Measurements from ENCODE around the gene FSIP2.

FSIP2 gene

DNA sequence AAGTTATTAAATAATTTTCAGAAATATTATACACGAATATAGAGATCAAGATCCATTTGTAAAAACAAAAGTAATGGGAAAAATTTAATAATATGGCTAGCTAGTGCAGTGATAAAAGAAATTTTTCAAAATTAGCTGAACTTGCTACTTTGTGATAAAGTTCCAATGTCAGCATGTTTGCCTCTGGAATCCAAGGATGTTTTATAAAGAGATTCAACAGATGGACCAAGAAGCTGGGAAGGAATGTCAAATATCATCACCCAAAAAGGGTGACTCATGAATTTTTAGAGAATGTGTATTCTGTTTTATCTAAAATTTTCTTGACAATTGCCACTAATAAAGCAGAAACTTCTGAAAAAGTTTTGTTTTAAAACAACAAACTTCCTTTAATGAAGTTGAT lies 95.3 kb downstream of the FSIP2 start:
- ChIA-PET CTCF (no interaction called here), POLR2A (no interaction called here)
- Histone ChIP-seq H3K27me3 (replicated peaks in 2 of 5; ENCODE audit: control insufficient read depth in 4 of 5, insufficient read depth in 5 of 5, low read length in 4 of 5) (no peaks in the 10 kb centered on the region), H3K4me1 (ENCODE audit: control extremely low read depth in 1 of 4, control insufficient read depth in 4 of 4, insufficient read depth in 4 of 4, low read length in 3 of 4) (no peaks in the 10 kb centered on the region), H3K9me3 (ENCODE audit: control extremely low read depth in 1 of 5, control insufficient read depth in 4 of 5, insufficient read depth in 2 of 5, low read depth in 1 of 5, low read length in 4 of 5) (peaks cover 0 to 9% (median 2%) of the 10 kb centered on the region in 5 experiments), H3K36me3 (ENCODE audit: control insufficient read depth in 4 of 4, insufficient read depth in 4 of 4, low read length in 3 of 4) (no peaks in the 10 kb centered on the region), H3K27ac (ENCODE audit: insufficient read depth in 1 of 2, low read depth in 1 of 2, low read length in 2 of 2, poor library complexity in 1 of 2, severe bottlenecking in 2 of 2) (no peak overlapping the region), H3K4me3 (ENCODE audit: control insufficient read depth in 1 of 7, extremely low read depth in 1 of 7, insufficient read depth in 4 of 7, low read depth in 2 of 7, low read length in 6 of 7) (no peak overlapping the region)
- no CpG with 5 or more reads among the region's 1 CpG for WGBS (ENCODE audit: insufficient coverage)
- DNase-seq, result no peak

DNA sequence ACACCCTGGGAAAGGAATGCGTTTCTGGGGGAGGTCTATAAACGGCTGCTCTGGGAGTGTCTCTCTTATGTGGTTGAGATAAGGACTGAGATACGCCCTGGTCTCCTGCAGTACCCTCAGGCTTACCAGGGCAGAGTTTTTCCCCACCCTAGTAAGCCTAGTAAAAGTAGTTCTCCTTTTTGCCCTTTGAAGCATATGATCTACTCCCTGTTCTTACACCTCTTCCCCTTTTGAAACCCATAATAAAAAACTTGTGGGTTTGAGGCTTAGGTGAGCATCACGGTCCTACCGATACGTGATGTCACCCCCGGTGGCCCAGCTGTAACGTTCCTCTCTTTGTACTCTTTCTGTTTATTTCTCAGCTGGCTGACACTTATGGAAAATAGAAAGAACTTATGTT lies 97.4 kb downstream of the FSIP2 start:
- Histone ChIP-seq H3K36me3 (ENCODE audit: control insufficient read depth in 4 of 4, insufficient read depth in 4 of 4, low read length in 3 of 4) (no peaks in the 10 kb centered on the region), H3K27me3 (replicated peaks in 2 of 5; ENCODE audit: control insufficient read depth in 4 of 5, insufficient read depth in 5 of 5, low read length in 4 of 5) (no peaks in the 10 kb centered on the region), H3K9me3 (ENCODE audit: control extremely low read depth in 1 of 5, control insufficient read depth in 4 of 5, insufficient read depth in 2 of 5, low read depth in 1 of 5, low read length in 4 of 5) (peaks cover 0 to 15% (median 3%) of the 10 kb centered on the region in 5 experiments), H3K4me1 (ENCODE audit: control extremely low read depth in 1 of 4, control insufficient read depth in 4 of 4, insufficient read depth in 4 of 4, low read length in 3 of 4) (no peaks in the 10 kb centered on the region), H3K27ac (ENCODE audit: insufficient read depth in 1 of 2, low read depth in 1 of 2, low read length in 2 of 2, poor library complexity in 1 of 2, severe bottlenecking in 2 of 2) (no peak overlapping the region), H3K4me3 (ENCODE audit: control insufficient read depth in 1 of 7, extremely low read depth in 1 of 7, insufficient read depth in 4 of 7, low read depth in 2 of 7, low read length in 6 of 7) (no peak overlapping the region)
- 90% methylated on average over 2 of the region's 8 CpGs for WGBS (ENCODE audit: insufficient coverage)
- DNase-seq, result peak in 1 of 3 donors; percentile 1
- POLR2A ChIA-PET, result no interaction called here
- CTCF ChIA-PET, result interaction anchor here (0.6 kb wide), 1 partner anchor 313 kb away, joined by 3 read pairs; no protein-coding TSS in a partner anchor

GRCh38 chr2:185854885-185855284 lies 116.3 kb downstream of the FSIP2 start:
- Histone ChIP-seq H3K36me3 (ENCODE audit: control insufficient read depth in 4 of 4, insufficient read depth in 4 of 4, low read length in 3 of 4) (peaks cover 0 to 1% (median 0%) of the 10 kb centered on the region in 4 experiments), H3K27ac (ENCODE audit: insufficient read depth in 1 of 2, low read depth in 1 of 2, low read length in 2 of 2, poor library complexity in 1 of 2, severe bottlenecking in 2 of 2) (no peak overlapping the region), H3K4me1 (ENCODE audit: control extremely low read depth in 1 of 4, control insufficient read depth in 4 of 4, insufficient read depth in 4 of 4, low read length in 3 of 4) (no peaks in the 10 kb centered on the region), H3K9me3 (ENCODE audit: control extremely low read depth in 1 of 5, control insufficient read depth in 4 of 5, insufficient read depth in 2 of 5, low read depth in 1 of 5, low read length in 4 of 5) (peaks cover 0 to 14% (median 0%) of the 10 kb centered on the region in 5 experiments), H3K4me3 (ENCODE audit: control insufficient read depth in 1 of 7, extremely low read depth in 1 of 7, insufficient read depth in 4 of 7, low read depth in 2 of 7, low read length in 6 of 7) (no peak overlapping the region), H3K27me3 (replicated peaks in 2 of 5; ENCODE audit: control insufficient read depth in 4 of 5, insufficient read depth in 5 of 5, low read length in 4 of 5) (no peaks in the 10 kb centered on the region)
- DNase-seq, result no peak
- POLR2A ChIA-PET, result no interaction called here
- CTCF ChIA-PET, result no interaction called here
- WGBS (ENCODE audit: insufficient coverage), result 100% methylated on average over 3 of the region's 4 CpGs

GRCh38 chr2:185857691-185858090 lies 119.1 kb downstream of the FSIP2 start:
- POLR2A ChIA-PET, result no interaction called here
- no peaks in the 10 kb centered on the region for H3K4me1 ChIP-seq (ENCODE audit: control extremely low read depth in 1 of 4, control insufficient read depth in 4 of 4, insufficient read depth in 4 of 4, low read length in 3 of 4)
- CTCF ChIA-PET, result no interaction called here

GRCh38 chr2:185859506-185859905 lies 120.9 kb downstream of the FSIP2 start:
- DNase-seq, result no peak
- POLR2A ChIA-PET, result no interaction called here
- no peak overlapping the region for H3K27ac ChIP-seq (ENCODE audit: insufficient read depth in 1 of 2, low read depth in 1 of 2, low read length in 2 of 2, poor library complexity in 1 of 2, severe bottlenecking in 2 of 2)
- no peaks in the 10 kb centered on the region for H3K27me3 ChIP-seq (replicated peaks in 2 of 5; ENCODE audit: control insufficient read depth in 4 of 5, insufficient read depth in 5 of 5, low read length in 4 of 5)
- CTCF ChIA-PET, result no interaction called here
- peaks cover 0 to 4% (median 0%) of the 10 kb centered on the region in 5 experiments for H3K9me3 ChIP-seq (ENCODE audit: control extremely low read depth in 1 of 5, control insufficient read depth in 4 of 5, insufficient read depth in 2 of 5, low read depth in 1 of 5, low read length in 4 of 5)
- H3K36me3 ChIP-seq (ENCODE audit: control insufficient read depth in 4 of 4, insufficient read depth in 4 of 4, low read length in 3 of 4), result no peaks in the 10 kb centered on the region
- H3K4me1 ChIP-seq (ENCODE audit: control extremely low read depth in 1 of 4, control insufficient read depth in 4 of 4, insufficient read depth in 4 of 4, low read length in 3 of 4), result no peaks in the 10 kb centered on the region
- H3K4me3 ChIP-seq (ENCODE audit: control insufficient read depth in 1 of 7, extremely low read depth in 1 of 7, insufficient read depth in 4 of 7, low read depth in 2 of 7, low read length in 6 of 7), result no peak overlapping the region

More at GRCh38 chr2:185857691-185858090, 119.1 kb downstream of the FSIP2 start:
- no peaks in the 10 kb centered on the region for H3K36me3 ChIP-seq (ENCODE audit: control insufficient read depth in 4 of 4, insufficient read depth in 4 of 4, low read length in 3 of 4)
- no peak overlapping the region for H3K27ac ChIP-seq (ENCODE audit: insufficient read depth in 1 of 2, low read depth in 1 of 2, low read length in 2 of 2, poor library complexity in 1 of 2, severe bottlenecking in 2 of 2)
- no peak overlapping the region for H3K4me3 ChIP-seq (ENCODE audit: control insufficient read depth in 1 of 7, extremely low read depth in 1 of 7, insufficient read depth in 4 of 7, low read depth in 2 of 7, low read length in 6 of 7)
- no peak for DNase-seq
- H3K27me3 ChIP-seq (replicated peaks in 2 of 5; ENCODE audit: control insufficient read depth in 4 of 5, insufficient read depth in 5 of 5, low read length in 4 of 5), result no peaks in the 10 kb centered on the region
- peaks cover 0 to 8% (median 0%) of the 10 kb centered on the region in 5 experiments for H3K9me3 ChIP-seq (ENCODE audit: control extremely low read depth in 1 of 5, control insufficient read depth in 4 of 5, insufficient read depth in 2 of 5, low read depth in 1 of 5, low read length in 4 of 5)

GRCh38 chr2:185860321-185860720 lies 121.7 kb downstream of the FSIP2 start:
- H3K36me3 ChIP-seq (ENCODE audit: control insufficient read depth in 4 of 4, insufficient read depth in 4 of 4, low read length in 3 of 4), result no peaks in the 10 kb centered on the region
- H3K27ac ChIP-seq (ENCODE audit: insufficient read depth in 1 of 2, low read depth in 1 of 2, low read length in 2 of 2, poor library complexity in 1 of 2, severe bottlenecking in 2 of 2), result no peak overlapping the region
- ChIA-PET POLR2A (no interaction called here), CTCF (no interaction called here)
- no peak for DNase-seq
- no peaks in the 10 kb centered on the region for H3K9me3 ChIP-seq (ENCODE audit: control extremely low read depth in 1 of 5, control insufficient read depth in 4 of 5, insufficient read depth in 2 of 5, low read depth in 1 of 5, low read length in 4 of 5)
- no CpG with 5 or more reads among the region's 1 CpG for WGBS (ENCODE audit: insufficient coverage)
- no peaks in the 10 kb centered on the region for H3K4me1 ChIP-seq (ENCODE audit: control extremely low read depth in 1 of 4, control insufficient read depth in 4 of 4, insufficient read depth in 4 of 4, low read length in 3 of 4)
- H3K4me3 ChIP-seq (ENCODE audit: control insufficient read depth in 1 of 7, extremely low read depth in 1 of 7, insufficient read depth in 4 of 7, low read depth in 2 of 7, low read length in 6 of 7), result no peak overlapping the region
- no peaks in the 10 kb centered on the region for H3K27me3 ChIP-seq (replicated peaks in 2 of 5; ENCODE audit: control insufficient read depth in 4 of 5, insufficient read depth in 5 of 5, low read length in 4 of 5)

DNA sequence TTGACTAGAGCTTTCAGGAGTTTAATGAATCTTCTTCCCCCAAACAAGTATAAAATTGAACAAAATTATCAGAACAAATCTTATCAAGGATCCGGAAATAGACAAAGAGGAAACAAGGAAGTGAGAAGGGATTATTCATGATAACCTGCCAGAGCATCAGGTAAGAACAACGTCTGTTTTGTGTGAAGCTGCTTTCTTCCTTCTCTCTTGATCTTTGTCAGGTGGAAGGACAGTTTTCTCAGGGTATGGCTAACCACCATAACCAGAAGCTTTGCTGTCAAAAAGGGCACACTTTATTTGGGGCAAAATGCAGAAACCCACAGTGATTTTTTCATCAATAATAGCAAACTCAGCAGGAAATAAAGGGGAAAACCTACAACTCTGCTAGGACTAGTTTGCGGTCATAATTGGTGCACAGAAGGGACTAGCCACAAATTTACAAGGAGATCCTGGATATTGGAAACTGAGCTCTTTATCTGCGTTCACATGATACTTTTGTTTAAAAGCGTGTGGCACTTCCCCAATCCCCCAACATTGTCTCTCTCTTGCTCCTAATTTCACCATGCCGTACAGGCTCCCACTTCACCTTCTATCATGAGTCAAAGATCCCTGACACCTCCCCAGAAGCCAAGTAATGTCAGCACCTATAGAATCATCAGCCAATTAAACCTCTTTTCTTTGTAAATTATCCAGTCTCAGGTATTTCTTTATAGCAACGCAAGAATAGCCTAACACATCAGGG lies 124.2 kb downstream of the FSIP2 start:
- Histone ChIP-seq H3K4me1 (ENCODE audit: control extremely low read depth in 1 of 4, control insufficient read depth in 4 of 4, insufficient read depth in 4 of 4, low read length in 3 of 4) (no peaks in the 10 kb centered on the region), H3K36me3 (ENCODE audit: control insufficient read depth in 4 of 4, insufficient read depth in 4 of 4, low read length in 3 of 4) (no peaks in the 10 kb centered on the region), H3K4me3 (ENCODE audit: control insufficient read depth in 1 of 7, extremely low read depth in 1 of 7, insufficient read depth in 4 of 7, low read depth in 2 of 7, low read length in 6 of 7) (no peak overlapping the region), H3K27me3 (replicated peaks in 2 of 5; ENCODE audit: control insufficient read depth in 4 of 5, insufficient read depth in 5 of 5, low read length in 4 of 5) (no peaks in the 10 kb centered on the region), H3K9me3 (ENCODE audit: control extremely low read depth in 1 of 5, control insufficient read depth in 4 of 5, insufficient read depth in 2 of 5, low read depth in 1 of 5, low read length in 4 of 5) (no peaks in the 10 kb centered on the region), H3K27ac (ENCODE audit: insufficient read depth in 1 of 2, low read depth in 1 of 2, low read length in 2 of 2, poor library complexity in 1 of 2, severe bottlenecking in 2 of 2) (no peak overlapping the region)
- 95% methylated on average over 5 of the region's 7 CpGs for WGBS (ENCODE audit: insufficient coverage)
- POLR2A ChIA-PET, result no interaction called here
- CTCF ChIA-PET, result no interaction called here
- DNase-seq, result no peak

All from common myeloid progenitor, CD34-positive (primary cell).